ENCODE measurements around the gene ENTR1.

DNA sequence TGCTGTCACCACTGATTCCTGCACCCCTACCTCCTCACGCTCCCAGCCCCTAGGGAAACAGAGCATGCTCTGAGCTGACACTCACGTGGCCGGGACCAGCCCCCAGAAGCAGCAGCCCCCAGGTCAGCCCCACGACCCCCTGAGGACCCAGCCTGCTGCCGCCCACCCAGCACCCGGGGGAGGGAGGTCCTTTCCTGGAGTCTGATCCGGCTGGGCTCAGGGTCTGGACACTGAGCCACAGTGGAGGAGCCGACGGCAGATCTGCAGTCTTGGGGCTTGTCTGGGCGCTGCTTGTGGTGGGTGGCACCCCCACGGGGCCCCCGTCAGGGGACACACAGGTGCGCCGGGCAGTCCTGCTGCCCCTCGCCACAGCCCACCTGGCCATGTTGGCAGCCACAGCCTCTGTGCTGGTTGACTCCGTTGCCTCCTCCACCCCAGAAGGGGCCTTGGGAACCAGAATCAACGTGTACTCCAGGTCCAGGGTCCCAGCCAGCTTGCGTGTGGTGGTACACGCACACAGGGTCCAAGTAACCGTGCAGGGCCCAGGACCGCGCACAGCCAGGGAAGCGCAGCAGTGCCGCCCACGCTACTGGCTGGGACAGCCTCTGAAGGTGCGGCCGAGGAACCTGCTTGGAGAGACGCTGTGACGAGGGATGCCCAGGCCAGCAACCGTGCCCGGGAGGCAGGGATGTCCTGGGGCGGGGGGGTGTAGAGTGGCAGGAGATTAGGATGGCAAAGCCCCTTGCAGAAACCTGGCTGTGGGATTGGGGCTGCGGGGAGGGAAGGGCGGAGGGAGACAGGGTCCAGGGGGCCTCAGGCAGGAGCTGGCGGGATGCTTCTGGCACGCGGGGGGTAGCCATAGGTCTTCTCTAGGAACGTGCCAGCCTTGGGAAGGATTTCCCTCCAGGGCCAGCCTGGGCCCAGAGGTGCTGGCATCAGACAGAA is 50.4 kb downstream of the ENTR1 start:
- TF ChIP-seq, protein P1, sequence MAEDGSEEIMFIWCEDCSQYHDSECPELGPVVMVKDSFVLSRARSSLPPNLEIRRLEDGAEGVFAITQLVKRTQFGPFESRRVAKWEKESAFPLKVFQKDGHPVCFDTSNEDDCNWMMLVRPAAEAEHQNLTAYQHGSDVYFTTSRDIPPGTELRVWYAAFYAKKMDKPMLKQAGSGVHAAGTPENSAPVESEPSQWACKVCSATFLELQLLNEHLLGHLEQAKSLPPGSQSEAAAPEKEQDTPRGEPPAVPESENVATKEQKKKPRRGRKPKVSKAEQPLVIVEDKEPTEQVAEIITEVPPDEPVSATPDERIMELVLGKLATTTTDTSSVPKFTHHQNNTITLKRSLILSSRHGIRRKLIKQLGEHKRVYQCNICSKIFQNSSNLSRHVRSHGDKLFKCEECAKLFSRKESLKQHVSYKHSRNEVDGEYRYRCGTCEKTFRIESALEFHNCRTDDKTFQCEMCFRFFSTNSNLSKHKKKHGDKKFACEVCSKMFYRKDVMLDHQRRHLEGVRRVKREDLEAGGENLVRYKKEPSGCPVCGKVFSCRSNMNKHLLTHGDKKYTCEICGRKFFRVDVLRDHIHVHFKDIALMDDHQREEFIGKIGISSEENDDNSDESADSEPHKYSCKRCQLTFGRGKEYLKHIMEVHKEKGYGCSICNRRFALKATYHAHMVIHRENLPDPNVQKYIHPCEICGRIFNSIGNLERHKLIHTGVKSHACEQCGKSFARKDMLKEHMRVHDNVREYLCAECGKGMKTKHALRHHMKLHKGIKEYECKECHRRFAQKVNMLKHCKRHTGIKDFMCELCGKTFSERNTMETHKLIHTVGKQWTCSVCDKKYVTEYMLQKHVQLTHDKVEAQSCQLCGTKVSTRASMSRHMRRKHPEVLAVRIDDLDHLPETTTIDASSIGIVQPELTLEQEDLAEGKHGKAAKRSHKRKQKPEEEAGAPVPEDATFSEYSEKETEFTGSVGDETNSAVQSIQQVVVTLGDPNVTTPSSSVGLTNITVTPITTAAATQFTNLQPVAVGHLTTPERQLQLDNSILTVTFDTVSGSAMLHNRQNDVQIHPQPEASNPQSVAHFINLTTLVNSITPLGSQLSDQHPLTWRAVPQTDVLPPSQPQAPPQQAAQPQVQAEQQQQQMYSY (CRISPR knock-in tag; IDR thresholded peaks at IDR 0.05) = no peak
- TF ChIP-seq, protein P2, sequence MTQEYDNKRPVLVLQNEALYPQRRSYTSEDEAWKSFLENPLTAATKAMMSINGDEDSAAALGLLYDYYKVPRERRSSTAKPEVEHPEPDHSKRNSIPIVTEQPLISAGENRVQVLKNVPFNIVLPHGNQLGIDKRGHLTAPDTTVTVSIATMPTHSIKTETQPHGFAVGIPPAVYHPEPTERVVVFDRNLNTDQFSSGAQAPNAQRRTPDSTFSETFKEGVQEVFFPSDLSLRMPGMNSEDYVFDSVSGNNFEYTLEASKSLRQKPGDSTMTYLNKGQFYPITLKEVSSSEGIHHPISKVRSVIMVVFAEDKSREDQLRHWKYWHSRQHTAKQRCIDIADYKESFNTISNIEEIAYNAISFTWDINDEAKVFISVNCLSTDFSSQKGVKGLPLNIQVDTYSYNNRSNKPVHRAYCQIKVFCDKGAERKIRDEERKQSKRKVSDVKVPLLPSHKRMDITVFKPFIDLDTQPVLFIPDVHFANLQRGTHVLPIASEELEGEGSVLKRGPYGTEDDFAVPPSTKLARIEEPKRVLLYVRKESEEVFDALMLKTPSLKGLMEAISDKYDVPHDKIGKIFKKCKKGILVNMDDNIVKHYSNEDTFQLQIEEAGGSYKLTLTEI (CRISPR knock-in tag; conservative IDR thresholded peaks at IDR 0.05) = no peak
- TF ChIP-seq, protein P3, sequence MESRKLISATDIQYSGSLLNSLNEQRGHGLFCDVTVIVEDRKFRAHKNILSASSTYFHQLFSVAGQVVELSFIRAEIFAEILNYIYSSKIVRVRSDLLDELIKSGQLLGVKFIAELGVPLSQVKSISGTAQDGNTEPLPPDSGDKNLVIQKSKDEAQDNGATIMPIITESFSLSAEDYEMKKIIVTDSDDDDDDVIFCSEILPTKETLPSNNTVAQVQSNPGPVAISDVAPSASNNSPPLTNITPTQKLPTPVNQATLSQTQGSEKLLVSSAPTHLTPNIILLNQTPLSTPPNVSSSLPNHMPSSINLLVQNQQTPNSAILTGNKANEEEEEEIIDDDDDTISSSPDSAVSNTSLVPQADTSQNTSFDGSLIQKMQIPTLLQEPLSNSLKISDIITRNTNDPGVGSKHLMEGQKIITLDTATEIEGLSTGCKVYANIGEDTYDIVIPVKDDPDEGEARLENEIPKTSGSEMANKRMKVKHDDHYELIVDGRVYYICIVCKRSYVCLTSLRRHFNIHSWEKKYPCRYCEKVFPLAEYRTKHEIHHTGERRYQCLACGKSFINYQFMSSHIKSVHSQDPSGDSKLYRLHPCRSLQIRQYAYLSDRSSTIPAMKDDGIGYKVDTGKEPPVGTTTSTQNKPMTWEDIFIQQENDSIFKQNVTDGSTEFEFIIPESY (CRISPR knock-in tag; IDR thresholded peaks at IDR 0.05) = no peak

Measured in HepG2 (cell line).